Placental epithelial cell (primary cell): ENCODE results near the gene GPR82. TPM values are rescaled to one million over a fixed set of nuclear protein-coding genes. Genes with fewer than 3 reads are reported as not detected.

Experiments used
- small RNA-seq: library from RNA; depleted of rRNA; stranded (forward); fragments of <200 nt; gene quantifications from one replicate; pipeline ENCODE3, GENCODE V24; 2012
- total RNA-seq: library from RNA; depleted of rRNA; stranded (reverse); fragments of >200 nt; gene quantifications from 2 replicates; pipeline ENCODE4 v1.2.3, GENCODE V29; 2012

GPR82 gene
- total RNA-seq = not detected in 2 replicates

GRCh38 chrX:41723826-41724225 lies at the start of gene GPR82:
TSS of gene GPR82 (plus strand) at chrX:41724181. CDS start at chrX:41727027, 2,846 bp downstream.

GRCh38 chrX:41688835-41689234 lies 35.1 kb upstream of the GPR82 start, which contains the start of gene GPR34:
TSS of gene GPR34 (plus strand) at chrX:41688973. CDS start at chrX:41695634, 6,661 bp downstream.

Small RNA genes within 50 kb of the gene (small RNA-seq; reads per million reads assigned to genes)
- not detected for gene RN7SL144P

Other genes starting within 250 kb of the GPR82 start
- not detected in 2 replicates for gene GPR34, start 35.2 kb upstream of the GPR82 start, total RNA-seq
- 18.5 and 33.4 TPM in 2 replicates for gene CASK, start 199.4 kb downstream of the GPR82 start, total RNA-seq